KMS-11 (cell line): ENCODE measurements around the gene CATSPER3.

Source experiments
- H2AFZ ChIP-seq: fragments of 200-600 bp; sonication (generic); 2 replicates; pipeline ENCODE4 v1.6.1; 2016; ENCODE audit warnings: antibody characterized with exemption, mixed run types, low read depth
- H3K27ac ChIP-seq: fragments of 200-600 bp; sonication (generic); 2 replicates; pipeline ENCODE4 v1.6.1; 2016; ENCODE audit warnings: mild to moderate bottlenecking, mixed run types
- H3K27me3 ChIP-seq: fragments of 200-600 bp; sonication (generic); 2 replicates; pipeline ENCODE4 v1.6.1; 2017; ENCODE audit warnings: mild to moderate bottlenecking, low read depth, mixed run types, moderate library complexity; ENCODE audit not compliant: insufficient read depth
- H3K36me3 ChIP-seq: fragments of 200-600 bp; sonication (generic); 2 replicates; pipeline ENCODE4 v1.6.1; 2017; ENCODE audit warnings: mild to moderate bottlenecking, mixed run types; ENCODE audit not compliant: insufficient read depth
- H3K4me1 ChIP-seq: fragments of 200-600 bp; sonication (generic); 2 replicates; pipeline ENCODE4 v1.6.1; 2016; ENCODE audit warnings: mild to moderate bottlenecking, low read depth, mixed run types; ENCODE audit not compliant: poor library complexity, severe bottlenecking
- H3K4me2 ChIP-seq: fragments of 200-600 bp; sonication (generic); 2 replicates; pipeline ENCODE4 v1.7.0; 2016; ENCODE audit warnings: mild to moderate bottlenecking, mixed run types
- H3K4me3 ChIP-seq: fragments of 200-600 bp; sonication (generic); IDR thresholded peaks from 2 replicates; pipeline ENCODE4 v1.6.1; 2017; ENCODE audit warnings: low read depth, low read length, mixed read lengths; ENCODE audit not compliant: insufficient read depth
- H3K79me2 ChIP-seq: fragments of 200-600 bp; sonication (generic); 2 replicates; pipeline ENCODE4 v1.6.1; 2016; ENCODE audit warnings: low read depth, mixed run types; ENCODE audit not compliant: insufficient read depth
- H3K9ac ChIP-seq: fragments of 200-600 bp; sonication (generic); 2 replicates; pipeline ENCODE4 v1.6.1; 2016; ENCODE audit warnings: mild to moderate bottlenecking, mixed run types
- H4K20me1 ChIP-seq: fragments of 200-600 bp; sonication (generic); 2 replicates; pipeline ENCODE4 v1.6.1; 2016; ENCODE audit warnings: mild to moderate bottlenecking, mixed run types; ENCODE audit not compliant: insufficient read depth
- CTCF ChIP-seq: fragments of 200-600 bp; sonication (generic); conservative IDR thresholded peaks from 2 replicates; pipeline ENCODE4 v1.6.1; 2017; ENCODE audit warnings: low read depth, mild to moderate bottlenecking, antibody characterized with exemption, low read length, moderate library complexity, mixed read lengths

Gene CATSPER3

GRCh38 chr5:134967607-134968006 is at the start of gene CATSPER3:
Gene CATSPER3, plus strand, starts transcription at chr5:134967907. Its CDS starts 85 bp downstream, at chr5:134967992.
- no peaks in the 10 kb centered on the region for H3K36me3 ChIP-seq
- no peak within 1 kb of the TSS for H3K9ac ChIP-seq
- no peak for TF ChIP-seq CTCF
- no peak within 1 kb of the TSS for H3K27ac ChIP-seq
- H3K27me3 ChIP-seq = no peaks in the 10 kb centered on the region
- no peaks in the 10 kb centered on the region for H3K79me2 ChIP-seq
- no peak within 1 kb of the TSS for H2AFZ ChIP-seq
- no peaks in the 10 kb centered on the region for H4K20me1 ChIP-seq
- no peaks in the 10 kb centered on the region for H3K4me1 ChIP-seq
- H3K4me3 ChIP-seq = no peak within 1 kb of the TSS
- H3K4me2 ChIP-seq = no peak within 1 kb of the TSS

GRCh38 chr5:134918861-134919260 is 48.8 kb upstream of the CATSPER3 start:
- Histone ChIP-seq H2AFZ (no peak overlapping the region), H3K36me3 (no peaks in the 10 kb centered on the region), H3K79me2 (no peaks in the 10 kb centered on the region), H3K4me2 (no peak overlapping the region), H3K9ac (no peak overlapping the region), H3K27me3 (no peaks in the 10 kb centered on the region), H4K20me1 (no peaks in the 10 kb centered on the region), H3K27ac (no peak overlapping the region), H3K4me3 (no peak overlapping the region), H3K4me1 (no peaks in the 10 kb centered on the region)
- no peak for TF ChIP-seq CTCF

GRCh38 chr5:134920848-134921575 is 46.7 kb upstream of the CATSPER3 start:
- Histone ChIP-seq H2AFZ (no peak overlapping the region), H3K9ac (no peak overlapping the region), H3K79me2 (no peaks in the 10 kb centered on the region), H3K36me3 (no peaks in the 10 kb centered on the region), H3K27me3 (no peaks in the 10 kb centered on the region), H3K4me3 (no peak overlapping the region), H3K4me2 (no peak overlapping the region), H3K27ac (no peak overlapping the region), H4K20me1 (no peaks in the 10 kb centered on the region), H3K4me1 (no peaks in the 10 kb centered on the region)
- TF ChIP-seq CTCF = no peak

GRCh38 chr5:134932508-134932907 is 35.2 kb upstream of the CATSPER3 start:
- Histone ChIP-seq H2AFZ (no peak overlapping the region), H3K4me2 (no peak overlapping the region), H3K9ac (no peak overlapping the region), H3K27me3 (no peaks in the 10 kb centered on the region), H3K4me3 (no peak overlapping the region), H3K4me1 (no peaks in the 10 kb centered on the region), H3K36me3 (no peaks in the 10 kb centered on the region; the same call in 1 of the 2 replicates), H4K20me1 (no peaks in the 10 kb centered on the region), H3K79me2 (no peaks in the 10 kb centered on the region), H3K27ac (no peak overlapping the region)
- no peak for TF ChIP-seq CTCF
